ENCODE results near the gene TNKS1BP1. TPM values are rescaled to one million over a fixed set of nuclear protein-coding genes. Genes with fewer than 3 reads are reported as not detected.

The TNKS1BP1 gene
- total RNA-seq, 1 experiment from 2014 or later, result 218 TPM

- peak overlapping the region; percentile 89 for H3K27ac ChIP-seq
- H3K4me3 ChIP-seq, result no peak overlapping the region
- TF ChIP-seq CTCF (conservative IDR thresholded peaks at IDR 0.05) (no peak), EZH2 (IDR thresholded peaks at IDR 0.05; ENCODE audit: low read depth) (no peak)
- H3K9me3 ChIP-seq (ENCODE audit: insufficient read depth, low read depth), result peaks cover 4% of the 10 kb centered on the region; the same call in 1 of the 2 replicates
- peaks cover 50% of the 10 kb centered on the region for H3F3A ChIP-seq (ENCODE audit: insufficient read depth, low read depth)
- H3K9me2 ChIP-seq (ENCODE audit: insufficient read depth), result no peaks in the 10 kb centered on the region
- no peaks in the 10 kb centered on the region for H3K27me3 ChIP-seq (ENCODE audit: insufficient read depth, low read depth)
- H3K4me2 ChIP-seq, result peak overlapping the region; percentile 65
- no TSS peak for BruUV-seq (replicated peaks)
- peak; percentile 57 to 68 for DNase-seq
- no peaks in the 10 kb centered on the region for H3K79me2 ChIP-seq (ENCODE audit: low read depth)
- no peaks in the 10 kb centered on the region for H4K20me1 ChIP-seq (ENCODE audit: insufficient read depth)
- peaks cover 7% of the 10 kb centered on the region for H3K36me3 ChIP-seq (ENCODE audit: low read depth)
- ChIA-PET CTCF (interaction anchor here (0.7 kb wide), 2 partner anchors 10 to 31 kb away, joined by 7 to 12 read pairs; partner anchors contain the start of gene TNKS1BP1), POLR2A (ENCODE audit: unreplicated experiment) (interaction anchor here (0.6 to 1.0 kb wide), 4 partner anchors 13 to 165 kb away, joined by 3 to 7 read pairs (median 4); no protein-coding TSS in a partner anchor)
- intact Hi-C loops (cut with micrococcal nuclease; ENCODE audit: unreplicated experiment), result loop anchor here (10.0 kb wide), 1 partner anchor 390 kb away; no protein-coding TSS in a partner anchor
- peaks cover 40% of the 10 kb centered on the region for H3K4me1 ChIP-seq (replicated peaks; ENCODE audit: insufficient read depth)
- H2AFZ ChIP-seq, result no peak overlapping the region
These were observed 30.3 kb downstream of the TNKS1BP1 start for GRCh38 chr11:57294225-57295131.

- ChIA-PET POLR2A (ENCODE audit: unreplicated experiment) (interaction anchor here (0.5 kb wide), 1 partner anchor 79 kb away, joined by 9 read pairs; no protein-coding TSS in a partner anchor), CTCF (no interaction called here)
- Histone ChIP-seq H3K4me3 (no peak overlapping the region), H3K36me3 (ENCODE audit: low read depth) (no peaks in the 10 kb centered on the region), H3K9me2 (ENCODE audit: insufficient read depth) (no peaks in the 10 kb centered on the region), H3K27me3 (ENCODE audit: insufficient read depth, low read depth) (no peaks in the 10 kb centered on the region), H4K20me1 (ENCODE audit: insufficient read depth) (no peaks in the 10 kb centered on the region), H3K27ac (no peak overlapping the region), H3K4me1 (replicated peaks; ENCODE audit: insufficient read depth) (peaks cover 23% of the 10 kb centered on the region), H3K79me2 (ENCODE audit: low read depth) (no peaks in the 10 kb centered on the region), H3K4me2 (no peak overlapping the region), H3K9me3 (ENCODE audit: insufficient read depth, low read depth) (no peaks in the 10 kb centered on the region), H2AFZ (no peak overlapping the region), H3F3A (ENCODE audit: insufficient read depth, low read depth) (peaks cover 30% of the 10 kb centered on the region)
- DNase-seq, result no peak
- BruUV-seq (replicated peaks), result no TSS peak
- TF ChIP-seq CTCF (conservative IDR thresholded peaks at IDR 0.05) (no peak), EZH2 (IDR thresholded peaks at IDR 0.05; ENCODE audit: low read depth) (no peak)
- intact Hi-C loops (cut with micrococcal nuclease; ENCODE audit: unreplicated experiment), result loop anchor here (10.0 kb wide), 1 partner anchor 385 kb away; no protein-coding TSS in a partner anchor
These were observed 34.5 kb downstream of the TNKS1BP1 start for GRCh38 chr11:57290288-57290687.

- POLR2A ChIA-PET (ENCODE audit: unreplicated experiment), result interaction anchor here (0.6 to 0.7 kb wide), 3 partner anchors 15 to 1121 kb away, joined by 3 to 9 read pairs (median 8); no protein-coding TSS in a partner anchor
- intact Hi-C loops (cut with micrococcal nuclease; ENCODE audit: unreplicated experiment), result no loop called here
- H4K20me1 ChIP-seq (ENCODE audit: insufficient read depth), result no peaks in the 10 kb centered on the region
- H3K9me2 ChIP-seq (ENCODE audit: insufficient read depth), result no peaks in the 10 kb centered on the region
- H3K27me3 ChIP-seq (ENCODE audit: insufficient read depth, low read depth), result no peaks in the 10 kb centered on the region
- H2AFZ ChIP-seq, result no peak overlapping the region
- no TSS peak for BruUV-seq (replicated peaks)
- H3K4me1 ChIP-seq (replicated peaks; ENCODE audit: insufficient read depth), result peaks cover 11% of the 10 kb centered on the region
- CTCF ChIA-PET, result no interaction called here
- peaks cover 21% of the 10 kb centered on the region for H3F3A ChIP-seq (ENCODE audit: insufficient read depth, low read depth)
- DNase-seq, result no peak
- H3K4me3 ChIP-seq, result no peak overlapping the region
- no peaks in the 10 kb centered on the region for H3K9me3 ChIP-seq (ENCODE audit: insufficient read depth, low read depth)
- H3K79me2 ChIP-seq (ENCODE audit: low read depth), result no peaks in the 10 kb centered on the region
- H3K27ac ChIP-seq, result no peak overlapping the region
- H3K4me2 ChIP-seq, result no peak overlapping the region
- TF ChIP-seq CTCF (conservative IDR thresholded peaks at IDR 0.05) (no peak), EZH2 (IDR thresholded peaks at IDR 0.05; ENCODE audit: low read depth) (no peak)
- no peaks in the 10 kb centered on the region for H3K36me3 ChIP-seq (ENCODE audit: low read depth)
These were observed 35.8 kb downstream of the TNKS1BP1 start for GRCh38 chr11:57288771-57289579.

Measured in PC-9 (cell line).